Measurements from ENCODE around the gene NRXN3.

The NRXN3 gene

DNA sequence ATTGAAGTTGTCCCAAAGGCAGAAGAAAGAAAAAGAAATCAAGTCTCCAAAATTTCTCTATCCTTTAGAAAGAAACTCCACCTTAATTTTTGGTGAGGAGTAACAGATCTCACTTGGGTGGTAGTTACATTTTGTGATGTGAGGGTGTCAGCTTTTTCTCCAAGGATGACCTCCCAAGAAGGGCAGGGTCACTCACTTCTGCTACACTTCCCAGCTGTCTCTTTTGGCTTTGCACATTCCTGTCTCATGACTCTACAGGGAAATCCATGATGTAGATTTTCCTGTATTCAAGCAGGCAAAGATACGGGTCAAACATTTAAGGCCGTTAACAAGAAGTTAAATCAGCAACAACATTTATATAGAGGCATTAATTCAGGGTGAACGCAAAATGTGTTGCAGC, 1016.4 kb downstream of the NRXN3 start:
- Histone ChIP-seq H3K36me3 (no peaks in the 10 kb centered on the region), H3K27ac (no peak overlapping the region), H3K9ac (no peak overlapping the region), H3K4me1 (no peaks in the 10 kb centered on the region), H4K20me1 (no peaks in the 10 kb centered on the region; a peak in 1 of 22 replicates), H3K9me3 (replicated peaks in 1 of 11) (no peaks in the 10 kb centered on the region), H3K4me2 (no peak overlapping the region), H3K27me3 (no peaks in the 10 kb centered on the region), H3K4me3 (no peak overlapping the region)
- no peak for TF ChIP-seq Cebpa-rat (IDR thresholded peaks at IDR 0.05)

DNA sequence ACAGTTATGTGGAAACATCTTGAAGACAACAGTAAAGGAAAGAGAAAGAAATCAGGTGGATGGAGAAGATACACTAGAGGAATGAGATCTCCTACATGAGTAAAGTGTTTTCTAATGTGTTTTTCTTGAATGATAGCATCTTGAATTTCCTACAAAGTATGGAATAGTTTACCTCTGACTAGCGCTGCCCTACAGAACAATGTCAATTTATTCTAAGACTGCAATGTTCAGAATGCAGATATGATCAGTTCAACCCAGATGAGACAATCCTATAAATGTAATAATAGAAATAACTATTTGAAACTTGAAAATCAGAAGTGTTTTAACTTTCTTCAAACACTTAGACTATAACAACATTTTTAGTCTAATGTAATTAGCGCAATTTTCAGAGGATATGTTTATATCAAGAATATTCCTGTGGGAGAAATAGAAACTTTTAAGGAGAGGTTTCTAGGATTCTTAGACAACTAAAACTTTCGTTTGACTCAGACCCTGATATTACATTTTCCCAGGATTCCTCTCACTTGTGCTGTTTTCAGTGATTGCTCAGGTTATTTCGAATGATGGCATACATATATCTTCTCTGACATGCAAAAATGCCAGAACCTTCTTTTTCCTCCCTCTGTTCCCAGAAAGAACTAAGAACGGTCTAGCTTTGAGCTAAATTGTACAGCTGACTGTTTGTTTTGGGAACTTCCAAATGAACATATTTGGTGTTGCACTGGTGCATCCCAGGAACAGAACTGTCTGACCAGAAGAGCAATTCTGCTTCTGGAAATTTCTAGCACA, 1023.7 kb downstream of the NRXN3 start:
- H3K9ac ChIP-seq = no peak overlapping the region
- H4K20me1 ChIP-seq = no peaks in the 10 kb centered on the region
- no peaks in the 10 kb centered on the region for H3K4me1 ChIP-seq
- no peaks in the 10 kb centered on the region for H3K36me3 ChIP-seq
- no peaks in the 10 kb centered on the region for H3K27me3 ChIP-seq
- no peak for TF ChIP-seq Cebpa-rat (IDR thresholded peaks at IDR 0.05)
- no peak overlapping the region for H3K4me3 ChIP-seq
- no peaks in the 10 kb centered on the region for H3K9me3 ChIP-seq (replicated peaks in 1 of 11)
- no peak overlapping the region for H3K27ac ChIP-seq
- H3K4me2 ChIP-seq = no peak overlapping the region

DNA sequence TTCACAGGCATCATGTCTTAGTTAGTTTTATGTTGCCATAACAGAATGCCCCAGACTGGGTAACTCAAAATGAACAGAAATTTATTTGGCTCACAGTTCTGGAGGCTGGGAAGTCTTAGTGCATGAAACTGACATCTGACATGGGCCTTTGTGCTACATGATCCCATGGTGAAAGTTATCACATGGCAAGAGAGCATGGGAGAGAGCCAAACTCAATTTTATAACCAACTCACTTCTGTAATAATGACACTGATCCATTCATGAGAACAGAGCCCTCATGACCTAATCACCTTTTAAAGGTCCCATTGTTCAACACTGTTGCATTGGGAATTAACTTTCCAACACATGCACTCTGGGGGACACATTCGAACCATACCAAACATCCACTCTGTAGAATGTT, 1026.0 kb downstream of the NRXN3 start:
- Histone ChIP-seq H3K9ac (no peak overlapping the region), H3K4me1 (no peaks in the 10 kb centered on the region)

DNA sequence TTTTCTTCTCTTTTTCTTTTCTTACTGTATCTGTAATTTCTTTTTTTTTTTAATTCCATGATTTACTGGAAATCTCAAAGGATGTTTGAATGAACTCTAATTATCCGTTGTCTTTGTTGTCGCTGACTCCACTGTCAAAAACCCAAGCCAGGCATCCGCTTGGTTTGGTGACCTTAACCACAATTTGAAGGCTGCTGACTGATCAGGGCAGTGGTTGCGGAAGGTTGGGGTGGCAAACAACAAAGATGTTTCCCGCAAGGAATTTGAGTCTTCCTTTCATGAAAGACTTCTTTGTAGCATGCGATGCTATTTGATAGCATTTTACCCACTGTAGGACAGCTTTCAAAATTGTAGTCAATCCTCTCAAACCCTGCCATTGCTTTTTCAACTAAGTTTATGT, 1027.3 kb downstream of the NRXN3 start:
- Histone ChIP-seq H3K36me3 (no peaks in the 10 kb centered on the region), H4K20me1 (no peaks in the 10 kb centered on the region), H3K9me3 (replicated peaks in 1 of 11) (no peaks in the 10 kb centered on the region), H3K27ac (no peak overlapping the region), H3K4me2 (no peak overlapping the region), H3K9ac (no peak overlapping the region), H3K4me1 (no peaks in the 10 kb centered on the region), H3K4me3 (no peak overlapping the region), H3K27me3 (no peaks in the 10 kb centered on the region)
- no peak for TF ChIP-seq Cebpa-rat (IDR thresholded peaks at IDR 0.05)

More for the DNA sequence above, 1026.0 kb downstream of the NRXN3 start:
- Histone ChIP-seq H3K27ac (no peak overlapping the region), H4K20me1 (no peaks in the 10 kb centered on the region), H3K27me3 (no peaks in the 10 kb centered on the region), H3K36me3 (no peaks in the 10 kb centered on the region), H3K4me2 (no peak overlapping the region), H3K4me3 (no peak overlapping the region), H3K9me3 (replicated peaks in 1 of 11) (no peaks in the 10 kb centered on the region)
- TF ChIP-seq Cebpa-rat (IDR thresholded peaks at IDR 0.05) = no peak

DNA sequence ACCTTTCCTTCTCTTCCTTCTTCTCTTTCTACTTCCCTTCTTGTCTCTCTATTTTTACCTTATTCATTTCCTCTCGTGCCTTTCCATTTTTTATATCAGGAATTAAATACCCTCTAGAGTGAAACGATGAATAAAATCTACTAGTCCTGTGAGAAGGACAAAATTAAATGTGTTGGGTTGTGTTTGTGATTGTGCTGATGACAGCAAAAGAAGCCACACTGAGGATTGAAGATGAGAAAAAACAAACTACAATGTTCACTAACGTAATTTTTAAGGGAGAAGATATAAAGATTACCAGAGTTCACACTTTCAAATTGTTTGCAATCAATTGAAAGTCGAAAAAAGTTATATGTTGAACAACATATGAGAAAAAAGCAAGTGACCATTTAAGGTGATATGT, 1029.0 kb downstream of the NRXN3 start:
- Histone ChIP-seq H3K9me3 (replicated peaks in 1 of 11) (no peaks in the 10 kb centered on the region), H3K27me3 (no peaks in the 10 kb centered on the region), H3K4me1 (no peaks in the 10 kb centered on the region), H3K4me2 (no peak overlapping the region), H3K27ac (no peak overlapping the region), H3K9ac (no peak overlapping the region), H4K20me1 (no peaks in the 10 kb centered on the region), H3K4me3 (no peak overlapping the region), H3K36me3 (no peaks in the 10 kb centered on the region)
- no peak for TF ChIP-seq Cebpa-rat (IDR thresholded peaks at IDR 0.05)

DNA sequence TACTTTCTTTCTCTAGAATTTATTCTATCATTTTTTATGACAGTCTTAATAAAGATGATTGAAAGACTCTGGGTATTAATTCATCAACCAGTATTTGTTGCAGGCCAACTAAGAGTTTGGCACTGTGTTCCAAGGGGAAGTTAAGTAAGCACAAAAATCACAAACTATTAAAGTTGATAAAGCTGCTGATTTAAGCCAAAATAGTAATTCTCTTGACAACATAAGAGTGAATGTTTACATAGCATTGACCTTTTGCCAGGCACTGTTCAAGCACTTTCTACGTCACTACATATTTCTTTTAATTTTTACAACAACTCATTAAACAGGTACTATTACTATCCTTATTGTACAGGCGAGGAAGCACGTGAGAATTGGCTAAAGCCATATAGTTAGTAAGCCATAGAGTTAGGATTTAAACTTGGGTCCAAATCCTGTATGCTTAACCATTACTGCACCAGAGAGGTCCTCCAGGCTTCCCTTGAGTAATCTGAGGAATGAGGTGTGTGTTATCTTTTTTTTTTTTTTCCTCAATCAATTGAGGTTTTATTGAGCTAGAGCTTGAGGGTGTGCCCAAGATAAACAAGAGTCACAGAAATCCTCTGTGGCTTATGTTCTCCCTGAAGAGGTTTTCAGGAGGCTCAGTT, 1031.5 kb downstream of the NRXN3 start:
- no peaks in the 10 kb centered on the region for H3K4me1 ChIP-seq
- H3K27ac ChIP-seq = no peak overlapping the region
- no peaks in the 10 kb centered on the region for H3K27me3 ChIP-seq
- H3K4me2 ChIP-seq = no peak overlapping the region
- no peak overlapping the region for H3K9ac ChIP-seq
- H3K4me3 ChIP-seq = no peak overlapping the region
- H4K20me1 ChIP-seq = no peaks in the 10 kb centered on the region
- no peaks in the 10 kb centered on the region for H3K36me3 ChIP-seq
- H3K9me3 ChIP-seq (replicated peaks in 1 of 11) = no peaks in the 10 kb centered on the region
- no peak for TF ChIP-seq Cebpa-rat (IDR thresholded peaks at IDR 0.05)

DNA sequence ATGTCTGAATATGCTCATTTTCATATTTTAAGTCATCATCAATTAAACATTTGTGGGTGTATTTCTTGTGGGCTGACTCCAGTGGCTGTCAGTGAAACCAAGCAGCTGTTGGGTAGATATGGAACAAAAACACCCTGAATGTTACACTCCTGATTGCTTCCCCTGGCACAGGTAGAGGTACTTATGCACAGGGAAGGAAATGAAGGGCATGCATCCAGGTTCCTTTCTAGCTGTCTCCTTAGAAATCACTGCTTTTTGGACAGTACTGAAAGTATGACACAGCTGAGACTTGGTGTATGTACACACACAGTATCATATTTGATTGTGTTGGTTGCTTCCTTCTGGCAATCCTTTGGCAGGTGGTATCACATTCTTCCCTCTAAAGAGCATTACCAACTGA, 1034.4 kb downstream of the NRXN3 start:
- H4K20me1 ChIP-seq = no peaks in the 10 kb centered on the region
- no peaks in the 10 kb centered on the region for H3K9me3 ChIP-seq (replicated peaks in 1 of 11)
- TF ChIP-seq Cebpa-rat (IDR thresholded peaks at IDR 0.05) = no peak
- H3K4me1 ChIP-seq = no peaks in the 10 kb centered on the region
- no peak overlapping the region for H3K4me2 ChIP-seq
- H3K9ac ChIP-seq = no peak overlapping the region
- H3K36me3 ChIP-seq = no peaks in the 10 kb centered on the region
- no peak overlapping the region for H3K27ac ChIP-seq
- no peaks in the 10 kb centered on the region for H3K27me3 ChIP-seq
- no peak overlapping the region for H3K4me3 ChIP-seq

DNA sequence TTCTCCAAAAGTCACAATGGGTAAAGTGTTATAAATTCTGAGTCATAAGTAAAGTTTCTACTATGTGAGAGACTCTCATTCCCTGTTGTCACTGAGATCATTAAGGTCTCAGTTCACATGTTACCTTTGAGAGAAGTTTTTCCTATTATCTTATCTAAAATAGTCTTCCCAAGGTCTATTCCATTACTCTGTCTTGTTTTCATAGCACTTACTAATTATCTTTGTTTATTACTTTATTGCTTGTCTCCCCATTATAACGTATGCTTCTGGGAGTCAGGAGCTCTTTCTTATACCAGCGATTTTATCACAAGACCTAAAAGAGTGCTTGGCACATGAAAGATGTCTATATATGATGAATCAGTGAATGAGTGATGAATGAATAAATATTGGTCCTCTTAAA, 1039.2 kb downstream of the NRXN3 start:
- Histone ChIP-seq H3K4me2 (no peak overlapping the region), H3K27me3 (no peaks in the 10 kb centered on the region), H3K36me3 (no peaks in the 10 kb centered on the region), H4K20me1 (no peaks in the 10 kb centered on the region), H3K4me3 (no peak overlapping the region), H3K9ac (no peak overlapping the region), H3K4me1 (no peaks in the 10 kb centered on the region), H3K9me3 (replicated peaks in 1 of 11) (no peaks in the 10 kb centered on the region), H3K27ac (no peak overlapping the region)
- no peak for TF ChIP-seq Cebpa-rat (IDR thresholded peaks at IDR 0.05)

DNA sequence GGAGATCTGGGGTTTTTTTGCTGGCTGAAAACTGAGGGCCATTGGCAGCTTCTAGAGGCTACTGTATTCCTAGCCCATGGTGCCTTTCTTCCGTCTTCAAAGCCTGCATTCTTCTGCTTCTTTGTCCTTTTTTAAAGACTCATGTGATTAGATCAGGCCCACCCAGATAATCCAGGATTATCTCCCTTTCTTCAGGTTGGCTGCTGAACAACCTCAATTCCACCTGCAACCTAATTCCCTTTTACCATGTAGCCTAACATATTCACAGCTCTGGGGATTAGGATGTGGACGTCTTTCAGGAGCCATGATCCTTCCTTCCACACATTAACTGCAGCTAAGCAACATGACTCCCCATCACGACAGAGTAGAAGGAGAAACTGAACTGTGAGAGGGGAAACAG, 1055.6 kb downstream of the NRXN3 start:
- Histone ChIP-seq H4K20me1 (no peaks in the 10 kb centered on the region), H3K36me3 (no peaks in the 10 kb centered on the region), H3K4me2 (no peak overlapping the region), H3K27ac (no peak overlapping the region), H3K27me3 (no peaks in the 10 kb centered on the region), H3K9ac (no peak overlapping the region), H3K4me1 (no peaks in the 10 kb centered on the region), H3K4me3 (no peak overlapping the region), H3K9me3 (replicated peaks in 1 of 11) (peaks cover 0 to 11% (median 0%) of the 10 kb centered on the region in 11 experiments; a peak in 4 of 22 replicates)
- TF ChIP-seq Cebpa-rat (IDR thresholded peaks at IDR 0.05) = no peak

DNA sequence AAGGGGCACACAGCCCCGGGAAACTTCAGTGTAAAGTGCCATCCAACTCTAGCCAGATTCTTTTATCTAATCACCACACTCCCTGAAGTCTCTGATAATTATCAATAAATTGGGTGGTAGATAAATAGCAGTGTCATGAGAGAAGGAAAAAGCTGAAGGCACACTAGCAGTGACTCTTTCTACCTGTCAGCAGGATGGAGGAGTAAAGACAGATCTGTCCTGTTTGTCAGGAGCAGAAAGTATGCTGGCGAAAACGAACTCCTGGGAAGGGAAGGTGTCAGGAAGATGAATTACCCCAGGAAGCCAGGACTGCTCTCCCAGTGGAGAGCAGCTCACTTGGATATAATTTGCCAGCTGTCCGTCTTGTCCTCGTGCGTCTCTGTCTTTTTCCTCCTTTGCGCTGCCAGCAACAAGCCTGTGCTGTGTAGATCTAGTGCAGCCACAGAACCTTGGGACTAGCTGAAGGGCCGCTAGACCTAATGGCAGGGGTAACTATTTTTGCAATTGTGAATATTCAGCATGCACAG, 1059.3 kb downstream of the NRXN3 start:
- Histone ChIP-seq H3K4me1 (no peaks in the 10 kb centered on the region), H3K27me3 (no peaks in the 10 kb centered on the region), H3K9ac (no peak overlapping the region), H3K9me3 (replicated peaks in 1 of 11) (no peaks in the 10 kb centered on the region), H3K4me3 (no peak overlapping the region), H3K36me3 (no peaks in the 10 kb centered on the region), H3K4me2 (no peak overlapping the region), H4K20me1 (no peaks in the 10 kb centered on the region), H3K27ac (no peak overlapping the region)
- no peak for TF ChIP-seq Cebpa-rat (IDR thresholded peaks at IDR 0.05)

Data from BLaER1 treated with 17β-estradiol and CSF1 and Interleukin-3, amounts not matched to agents 10 nM and 100 nM (cell line).